HG03135 (cell line): Measurements from ENCODE around the gene SNED1.

ENCODE experiments used
- ATAC-seq: cut with Tn5 transposase; IDR thresholded peaks from one replicate; pipeline ENCODE4 v1.9.1; 2021; ENCODE audit warnings: mild to moderate bottlenecking, moderate library complexity; ENCODE audit not compliant: unreplicated experiment

The SNED1 gene

GRCh38 chr2:240997856-240998705 is at the start of gene SNED1:
SNED1 (plus strand) TSS chr2:240998618; CDS start chr2:240998838, 220 bp downstream.
- ATAC-seq, result no peak

- ATAC-seq, result no peak
These were observed 49.3 kb upstream of the SNED1 start for GRCh38 chr2:240948905-240949790.

- no peak for ATAC-seq
These were observed 48.4 kb upstream of the SNED1 start for GRCh38 chr2:240949791-240950705.

- ATAC-seq, result no peak
These were observed 47.3 kb upstream of the SNED1 start for GRCh38 chr2:240951045-240951594.

GRCh38 chr2:240952496-240953246 is 45.7 kb upstream of the SNED1 start:
- no peak for ATAC-seq

- no peak for ATAC-seq
These were observed 44.7 kb upstream of the SNED1 start for GRCh38 chr2:240953426-240954410.

GRCh38 chr2:240954436-240955305 is 43.7 kb upstream of the SNED1 start:
- no peak for ATAC-seq

GRCh38 chr2:240955306-240956170 is 42.9 kb upstream of the SNED1 start:
- no peak for ATAC-seq

GRCh38 chr2:240956171-240956934 is 42.1 kb upstream of the SNED1 start:
- no peak for ATAC-seq

- no peak for ATAC-seq
These were observed 41.3 kb upstream of the SNED1 start for GRCh38 chr2:240956935-240957655.

- no peak for ATAC-seq
These were observed 40.6 kb upstream of the SNED1 start for GRCh38 chr2:240957656-240958365.

GRCh38 chr2:240958366-240959213 is 39.8 kb upstream of the SNED1 start:
- no peak for ATAC-seq

- ATAC-seq, result no peak
These were observed 39.0 kb upstream of the SNED1 start for GRCh38 chr2:240959214-240959940.
